HEK293 (cell line): ENCODE data around the gene SLC36A3.

Experiments used
- EGR2 ChIP-seq: fragments of 450-650 bp; formaldehyde crosslinking; IDR thresholded peaks from 2 replicates; pipeline ENCODE4 v1.5.1; 2016; ENCODE audit warnings: low read depth, missing biosample characterization, missing genetic modification characterization
- GLI2 ChIP-seq: fragments of 450-650 bp; formaldehyde crosslinking; IDR thresholded peaks from 2 replicates; pipeline ENCODE4; 2017; ENCODE audit warnings: missing biosample characterization, missing genetic modification characterization, low read depth, borderline replicate concordance
- HOXA7 ChIP-seq: sonication (generic); formaldehyde crosslinking; IDR thresholded peaks from 2 replicates; pipeline ENCODE4 v1.8.1; 2022; ENCODE audit warnings: missing genetic modification reagents, borderline replicate concordance
- KLF1 ChIP-seq: fragments of 450-650 bp; formaldehyde crosslinking; IDR thresholded peaks from 2 replicates; pipeline ENCODE4 v1.5.1; 2016; ENCODE audit warnings: missing biosample characterization, missing genetic modification characterization
- KLF16 ChIP-seq: fragments of 450-650 bp; formaldehyde crosslinking; IDR thresholded peaks from 2 replicates; pipeline ENCODE4 v1.5.1; 2017; ENCODE audit warnings: missing biosample characterization, missing genetic modification characterization
- OSR2 ChIP-seq: fragments of 450-650 bp; formaldehyde crosslinking; IDR thresholded peaks from 2 replicates; pipeline ENCODE4 v1.5.1; 2016; ENCODE audit warnings: missing biosample characterization, missing genetic modification characterization
- PRDM4 ChIP-seq: fragments of 450-650 bp; formaldehyde crosslinking; IDR thresholded peaks from 2 replicates; pipeline ENCODE4 v1.5.1; 2017; ENCODE audit warnings: missing biosample characterization, missing genetic modification characterization
- SP3 ChIP-seq: fragments of 450-650 bp; formaldehyde crosslinking; IDR thresholded peaks from 2 replicates; pipeline ENCODE4 v1.5.1; 2016; ENCODE audit warnings: missing biosample characterization, missing genetic modification characterization
- ZBTB8A ChIP-seq: fragments of 450-650 bp; formaldehyde crosslinking; IDR thresholded peaks from 2 replicates; pipeline ENCODE4 v1.5.1; 2016; ENCODE audit warnings: missing biosample characterization, missing genetic modification characterization
- ZFHX2 ChIP-seq: fragments of 450-650 bp; formaldehyde crosslinking; conservative IDR thresholded peaks from 2 replicates; pipeline ENCODE4 v1.5.1; 2016; ENCODE audit warnings: missing biosample characterization, missing genetic modification characterization
- ZFP69B ChIP-seq: fragments of 450-650 bp; formaldehyde crosslinking; IDR thresholded peaks from 2 replicates; pipeline ENCODE4 v1.5.1; 2016; ENCODE audit warnings: missing biosample characterization, missing genetic modification characterization
- ZNF157 ChIP-seq: fragments of 450-650 bp; formaldehyde crosslinking; IDR thresholded peaks from 2 replicates; pipeline ENCODE4 v1.5.1; 2016; ENCODE audit warnings: missing biosample characterization, missing genetic modification characterization
- ZNF175 ChIP-seq: fragments of 450-650 bp; formaldehyde crosslinking; IDR thresholded peaks from 2 replicates; pipeline ENCODE4 v1.5.1; 2016; ENCODE audit warnings: missing biosample characterization, missing genetic modification characterization
- ZNF214 ChIP-seq: fragments of 450-650 bp; formaldehyde crosslinking; IDR thresholded peaks from 2 replicates; pipeline ENCODE4 v1.5.1; 2017; ENCODE audit warnings: missing biosample characterization, mild to moderate bottlenecking, missing genetic modification characterization, borderline replicate concordance
- ZNF221 ChIP-seq: fragments of 450-650 bp; formaldehyde crosslinking; IDR thresholded peaks from 2 replicates; pipeline ENCODE4 v1.5.1; 2017; ENCODE audit warnings: missing biosample characterization, missing genetic modification characterization, borderline replicate concordance
- ZNF292 ChIP-seq: fragments of 450-650 bp; formaldehyde crosslinking; IDR thresholded peaks from 2 replicates; pipeline ENCODE4 v1.5.1; 2016; ENCODE audit warnings: low read depth, missing biosample characterization, missing genetic modification characterization, borderline replicate concordance
- ZNF302 ChIP-seq: fragments of 450-650 bp; formaldehyde crosslinking; IDR thresholded peaks from 2 replicates; pipeline ENCODE4 v1.5.1; 2016; ENCODE audit warnings: missing biosample characterization, missing genetic modification characterization, low read depth
- ZNF571 ChIP-seq: fragments of 450-650 bp; formaldehyde crosslinking; IDR thresholded peaks from 2 replicates; pipeline ENCODE4 v1.5.0; 2017; ENCODE audit warnings: missing biosample characterization, missing genetic modification characterization
- ZNF596 ChIP-seq: fragments of 450-650 bp; IDR thresholded peaks from 2 replicates; pipeline ENCODE4 v1.5.0; 2018; ENCODE audit warnings: missing biosample characterization, mild to moderate bottlenecking, missing genetic modification characterization, moderate library complexity
- ZNF707 ChIP-seq: fragments of 450-650 bp; formaldehyde crosslinking; IDR thresholded peaks from 2 replicates; pipeline ENCODE4 v1.5.1; 2016; ENCODE audit warnings: missing biosample characterization, missing genetic modification characterization
- TF ChIP-seq, protein P1 (sequence below): fragments of 450-650 bp; formaldehyde crosslinking; IDR thresholded peaks from 2 replicates; pipeline ENCODE4 v1.5.1; 2016; ENCODE audit warnings: missing biosample characterization, missing genetic modification characterization, borderline replicate concordance
- TF ChIP-seq, protein P2 (sequence below): fragments of 450-650 bp; formaldehyde crosslinking; IDR thresholded peaks from 2 replicates; pipeline ENCODE4 v1.5.1; 2016; ENCODE audit warnings: missing biosample characterization, missing genetic modification characterization
- TF ChIP-seq, protein P3 (sequence below): fragments of 450-650 bp; formaldehyde crosslinking; IDR thresholded peaks from 2 replicates; pipeline ENCODE4 v1.5.1; 2016; ENCODE audit warnings: missing biosample characterization, missing genetic modification characterization
- TF ChIP-seq, protein P4 (sequence below): fragments of 450-650 bp; formaldehyde crosslinking; IDR thresholded peaks from 2 replicates; pipeline ENCODE4 v1.5.1; 2016; ENCODE audit warnings: missing biosample characterization, missing genetic modification characterization

Gene SLC36A3

DNA sequence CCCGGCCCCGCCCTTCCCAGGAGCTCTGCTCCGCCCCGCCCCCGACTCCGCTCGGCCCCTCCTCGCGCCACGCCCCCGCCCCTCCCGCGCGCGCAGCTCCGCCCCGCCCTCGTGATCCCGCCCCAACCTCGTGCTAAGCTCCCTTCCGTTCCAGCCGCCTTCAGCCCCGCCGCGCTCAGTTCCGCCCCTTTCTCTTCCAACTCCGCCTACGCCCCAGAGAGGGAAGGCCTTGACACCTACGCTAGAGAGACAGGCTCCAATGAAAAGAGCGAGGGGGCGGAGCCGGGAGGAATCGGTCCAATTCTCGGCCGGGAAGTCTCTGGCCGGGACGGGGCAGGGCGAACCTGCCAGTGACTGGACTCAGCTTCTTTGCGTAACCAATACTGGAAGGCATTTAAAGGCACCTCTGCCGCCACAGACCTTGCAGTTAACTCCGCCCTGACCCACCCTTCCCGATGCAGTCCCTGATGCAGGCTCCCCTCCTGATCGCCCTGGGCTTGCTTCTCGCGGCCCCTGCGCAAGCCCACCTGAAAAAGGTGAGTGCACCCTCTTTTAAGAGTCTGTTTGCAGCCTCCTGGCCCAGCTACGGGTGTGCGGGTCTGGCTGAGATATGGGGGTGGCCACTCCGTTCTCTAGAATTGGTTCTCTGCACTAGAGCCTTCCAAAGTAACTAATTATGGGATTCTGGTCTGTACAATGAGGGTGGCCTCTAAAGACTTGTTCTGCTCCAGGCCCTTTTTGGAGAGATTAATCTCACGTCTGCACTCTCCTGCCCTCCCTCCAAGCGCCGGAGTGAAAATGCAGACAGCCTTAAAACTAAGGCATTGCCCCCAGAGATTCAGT lies 50.6 kb downstream of the SLC36A3 start, which contains the start of gene GM2A (continued):
- TF ChIP-seq PRDM4 (tag by site-specific recombination) (no peak), ZNF175 (tag by site-specific recombination) (no peak), OSR2 (tag by site-specific recombination) (no peak), ZFP69B (no peak), ZNF707 (tag by site-specific recombination) (no peak), ZNF302 (tag by site-specific recombination) (no peak), EGR2 (tag by site-specific recombination) (peak; percentile 92), KLF16 (no peak), ZFHX2 (tag by site-specific recombination) (peak; percentile 95), GLI2 (tag by site-specific recombination) (no peak), SP3 (tag by site-specific recombination) (peak; percentile 96), ZNF157 (tag by site-specific recombination) (no peak), ZNF292 (tag by site-specific recombination) (no peak), ZNF571 (no peak), ZBTB8A (peak; percentile 84), ZNF221 (no peak), ZNF214 (tag by site-specific recombination) (no peak), KLF1 (tag by site-specific recombination) (peak; percentile 49; the same call in 1 of the 2 replicates), HOXA7 (no peak), ZNF596 (tag by site-specific recombination) (peak; percentile 67; the same call in 1 of the 2 replicates)
- TF ChIP-seq, protein P1, sequence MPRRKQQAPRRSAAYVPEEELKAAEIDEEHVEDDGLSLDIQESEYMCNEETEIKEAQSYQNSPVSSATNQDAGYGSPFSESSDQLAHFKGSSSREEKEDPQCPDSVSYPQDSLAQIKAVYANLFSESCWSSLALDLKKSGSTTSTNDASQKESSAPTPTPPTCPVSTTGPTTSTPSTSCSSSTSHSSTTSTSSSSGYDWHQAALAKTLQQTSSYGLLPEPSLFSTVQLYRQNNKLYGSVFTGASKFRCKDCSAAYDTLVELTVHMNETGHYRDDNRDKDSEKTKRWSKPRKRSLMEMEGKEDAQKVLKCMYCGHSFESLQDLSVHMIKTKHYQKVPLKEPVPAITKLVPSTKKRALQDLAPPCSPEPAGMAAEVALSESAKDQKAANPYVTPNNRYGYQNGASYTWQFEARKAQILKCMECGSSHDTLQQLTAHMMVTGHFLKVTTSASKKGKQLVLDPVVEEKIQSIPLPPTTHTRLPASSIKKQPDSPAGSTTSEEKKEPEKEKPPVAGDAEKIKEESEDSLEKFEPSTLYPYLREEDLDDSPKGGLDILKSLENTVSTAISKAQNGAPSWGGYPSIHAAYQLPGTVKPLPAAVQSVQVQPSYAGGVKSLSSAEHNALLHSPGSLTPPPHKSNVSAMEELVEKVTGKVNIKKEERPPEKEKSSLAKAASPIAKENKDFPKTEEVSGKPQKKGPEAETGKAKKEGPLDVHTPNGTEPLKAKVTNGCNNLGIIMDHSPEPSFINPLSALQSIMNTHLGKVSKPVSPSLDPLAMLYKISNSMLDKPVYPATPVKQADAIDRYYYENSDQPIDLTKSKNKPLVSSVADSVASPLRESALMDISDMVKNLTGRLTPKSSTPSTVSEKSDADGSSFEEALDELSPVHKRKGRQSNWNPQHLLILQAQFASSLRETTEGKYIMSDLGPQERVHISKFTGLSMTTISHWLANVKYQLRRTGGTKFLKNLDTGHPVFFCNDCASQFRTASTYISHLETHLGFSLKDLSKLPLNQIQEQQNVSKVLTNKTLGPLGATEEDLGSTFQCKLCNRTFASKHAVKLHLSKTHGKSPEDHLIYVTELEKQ (tag by site-specific recombination), result no peak
- TF ChIP-seq, protein P2, sequence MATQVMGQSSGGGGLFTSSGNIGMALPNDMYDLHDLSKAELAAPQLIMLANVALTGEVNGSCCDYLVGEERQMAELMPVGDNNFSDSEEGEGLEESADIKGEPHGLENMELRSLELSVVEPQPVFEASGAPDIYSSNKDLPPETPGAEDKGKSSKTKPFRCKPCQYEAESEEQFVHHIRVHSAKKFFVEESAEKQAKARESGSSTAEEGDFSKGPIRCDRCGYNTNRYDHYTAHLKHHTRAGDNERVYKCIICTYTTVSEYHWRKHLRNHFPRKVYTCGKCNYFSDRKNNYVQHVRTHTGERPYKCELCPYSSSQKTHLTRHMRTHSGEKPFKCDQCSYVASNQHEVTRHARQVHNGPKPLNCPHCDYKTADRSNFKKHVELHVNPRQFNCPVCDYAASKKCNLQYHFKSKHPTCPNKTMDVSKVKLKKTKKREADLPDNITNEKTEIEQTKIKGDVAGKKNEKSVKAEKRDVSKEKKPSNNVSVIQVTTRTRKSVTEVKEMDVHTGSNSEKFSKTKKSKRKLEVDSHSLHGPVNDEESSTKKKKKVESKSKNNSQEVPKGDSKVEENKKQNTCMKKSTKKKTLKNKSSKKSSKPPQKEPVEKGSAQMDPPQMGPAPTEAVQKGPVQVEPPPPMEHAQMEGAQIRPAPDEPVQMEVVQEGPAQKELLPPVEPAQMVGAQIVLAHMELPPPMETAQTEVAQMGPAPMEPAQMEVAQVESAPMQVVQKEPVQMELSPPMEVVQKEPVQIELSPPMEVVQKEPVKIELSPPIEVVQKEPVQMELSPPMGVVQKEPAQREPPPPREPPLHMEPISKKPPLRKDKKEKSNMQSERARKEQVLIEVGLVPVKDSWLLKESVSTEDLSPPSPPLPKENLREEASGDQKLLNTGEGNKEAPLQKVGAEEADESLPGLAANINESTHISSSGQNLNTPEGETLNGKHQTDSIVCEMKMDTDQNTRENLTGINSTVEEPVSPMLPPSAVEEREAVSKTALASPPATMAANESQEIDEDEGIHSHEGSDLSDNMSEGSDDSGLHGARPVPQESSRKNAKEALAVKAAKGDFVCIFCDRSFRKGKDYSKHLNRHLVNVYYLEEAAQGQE (tag by site-specific recombination), result no peak
- TF ChIP-seq, protein P3, sequence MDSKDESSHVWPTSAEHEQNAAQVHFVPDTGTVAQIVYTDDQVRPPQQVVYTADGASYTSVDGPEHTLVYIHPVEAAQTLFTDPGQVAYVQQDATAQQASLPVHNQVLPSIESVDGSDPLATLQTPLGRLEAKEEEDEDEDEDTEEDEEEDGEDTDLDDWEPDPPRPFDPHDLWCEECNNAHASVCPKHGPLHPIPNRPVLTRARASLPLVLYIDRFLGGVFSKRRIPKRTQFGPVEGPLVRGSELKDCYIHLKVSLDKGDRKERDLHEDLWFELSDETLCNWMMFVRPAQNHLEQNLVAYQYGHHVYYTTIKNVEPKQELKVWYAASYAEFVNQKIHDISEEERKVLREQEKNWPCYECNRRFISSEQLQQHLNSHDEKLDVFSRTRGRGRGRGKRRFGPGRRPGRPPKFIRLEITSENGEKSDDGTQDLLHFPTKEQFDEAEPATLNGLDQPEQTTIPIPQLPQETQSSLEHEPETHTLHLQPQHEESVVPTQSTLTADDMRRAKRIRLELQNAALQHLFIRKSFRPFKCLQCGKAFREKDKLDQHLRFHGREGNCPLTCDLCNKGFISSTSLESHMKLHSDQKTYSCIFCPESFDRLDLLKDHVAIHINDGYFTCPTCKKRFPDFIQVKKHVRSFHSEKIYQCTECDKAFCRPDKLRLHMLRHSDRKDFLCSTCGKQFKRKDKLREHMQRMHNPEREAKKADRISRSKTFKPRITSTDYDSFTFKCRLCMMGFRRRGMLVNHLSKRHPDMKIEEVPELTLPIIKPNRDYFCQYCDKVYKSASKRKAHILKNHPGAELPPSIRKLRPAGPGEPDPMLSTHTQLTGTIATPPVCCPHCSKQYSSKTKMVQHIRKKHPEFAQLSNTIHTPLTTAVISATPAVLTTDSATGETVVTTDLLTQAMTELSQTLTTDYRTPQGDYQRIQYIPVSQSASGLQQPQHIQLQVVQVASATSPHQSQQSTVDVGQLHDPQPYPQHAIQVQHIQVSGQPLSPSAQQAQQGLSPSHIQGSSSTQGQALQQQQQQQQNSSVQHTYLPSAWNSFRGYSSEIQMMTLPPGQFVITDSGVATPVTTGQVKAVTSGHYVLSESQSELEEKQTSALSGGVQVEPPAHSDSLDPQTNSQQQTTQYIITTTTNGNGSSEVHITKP (tag by site-specific recombination), result peak; percentile 22; the same call in 1 of the 2 replicates
- TF ChIP-seq, protein P4, sequence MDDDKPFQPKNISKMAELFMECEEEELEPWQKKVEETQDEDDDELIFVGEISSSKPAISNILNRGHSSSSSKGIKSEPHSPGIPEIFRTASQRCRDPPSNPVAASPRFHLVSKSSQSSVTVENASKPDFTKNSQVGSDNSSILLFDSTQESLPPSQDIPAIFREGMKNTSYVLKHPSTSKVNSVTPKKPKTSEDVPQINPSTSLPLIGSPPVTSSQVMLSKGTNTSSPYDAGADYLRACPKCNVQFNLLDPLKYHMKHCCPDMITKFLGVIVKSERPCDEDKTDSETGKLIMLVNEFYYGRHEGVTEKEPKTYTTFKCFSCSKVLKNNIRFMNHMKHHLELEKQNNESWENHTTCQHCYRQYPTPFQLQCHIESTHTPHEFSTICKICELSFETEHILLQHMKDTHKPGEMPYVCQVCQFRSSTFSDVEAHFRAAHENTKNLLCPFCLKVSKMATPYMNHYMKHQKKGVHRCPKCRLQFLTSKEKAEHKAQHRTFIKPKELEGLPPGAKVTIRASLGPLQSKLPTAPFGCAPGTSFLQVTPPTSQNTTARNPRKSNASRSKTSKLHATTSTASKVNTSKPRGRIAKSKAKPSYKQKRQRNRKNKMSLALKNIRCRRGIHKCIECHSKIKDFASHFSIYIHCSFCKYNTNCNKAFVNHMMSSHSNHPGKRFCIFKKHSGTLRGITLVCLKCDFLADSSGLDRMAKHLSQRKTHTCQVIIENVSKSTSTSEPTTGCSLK (tag by site-specific recombination), result no peak
